Measurements from ENCODE around the gene PBX1.
A peak's percentile ranks its signal among the peaks of the same experiment; 100 is the strongest.

The PBX1 gene

GRCh38 chr1:164623805-164624204 lies 64.8 kb downstream of the PBX1 start:
- H3K4me1 ChIP-seq (ENCODE audit: control insufficient read depth in 1 of 2, insufficient read depth in 2 of 2, low read length in 2 of 2): peaks cover 26 to 48% of the 10 kb centered on the region in 2 donors
- no peaks in the 10 kb centered on the region for H3K9me3 ChIP-seq (ENCODE audit: control insufficient read depth in 1 of 2, low read length in 2 of 2)
- no peaks in the 10 kb centered on the region for H3K27me3 ChIP-seq (ENCODE audit: low read depth, low read length)
- no peak overlapping the region for H3K4me3 ChIP-seq (ENCODE audit: low read depth in 1 of 2, low read length in 2 of 2)
- no peak overlapping the region for H3K27ac ChIP-seq (ENCODE audit: low read length)
- H3K36me3 ChIP-seq (ENCODE audit: control insufficient read depth in 1 of 2, insufficient read depth in 2 of 2, low read length in 2 of 2): no peaks in the 10 kb centered on the region

GRCh38 chr1:164624400-164624799 lies 65.4 kb downstream of the PBX1 start:
- Histone ChIP-seq H3K4me3 (ENCODE audit: low read depth in 1 of 2, low read length in 2 of 2) (no peak overlapping the region), H3K27me3 (ENCODE audit: low read depth, low read length) (no peaks in the 10 kb centered on the region), H3K36me3 (ENCODE audit: control insufficient read depth in 1 of 2, insufficient read depth in 2 of 2, low read length in 2 of 2) (no peaks in the 10 kb centered on the region), H3K27ac (ENCODE audit: low read length) (no peak overlapping the region), H3K9me3 (ENCODE audit: control insufficient read depth in 1 of 2, low read length in 2 of 2) (no peaks in the 10 kb centered on the region), H3K4me1 (ENCODE audit: control insufficient read depth in 1 of 2, insufficient read depth in 2 of 2, low read length in 2 of 2) (peaks cover 22 to 48% of the 10 kb centered on the region in 2 donors)

GRCh38 chr1:164625004-164625617 lies 66.1 kb downstream of the PBX1 start:
- H3K27ac ChIP-seq (ENCODE audit: low read length): no peak overlapping the region
- H3K27me3 ChIP-seq (ENCODE audit: low read depth, low read length): no peaks in the 10 kb centered on the region
- H3K4me3 ChIP-seq (ENCODE audit: low read depth in 1 of 2, low read length in 2 of 2): no peak overlapping the region
- peaks cover 22 to 46% of the 10 kb centered on the region in 2 donors for H3K4me1 ChIP-seq (ENCODE audit: control insufficient read depth in 1 of 2, insufficient read depth in 2 of 2, low read length in 2 of 2)
- no peaks in the 10 kb centered on the region for H3K9me3 ChIP-seq (ENCODE audit: control insufficient read depth in 1 of 2, low read length in 2 of 2)
- H3K36me3 ChIP-seq (ENCODE audit: control insufficient read depth in 1 of 2, insufficient read depth in 2 of 2, low read length in 2 of 2): no peaks in the 10 kb centered on the region

- no peak overlapping the region for H3K4me3 ChIP-seq (ENCODE audit: low read depth in 1 of 2, low read length in 2 of 2)
These were observed 69.8 kb downstream of the PBX1 start for GRCh38 chr1:164628772-164629171.

GRCh38 chr1:164629971-164630370 lies 71.0 kb downstream of the PBX1 start:
- Histone ChIP-seq H3K27ac (ENCODE audit: low read length) (no peak overlapping the region), H3K4me1 (ENCODE audit: control insufficient read depth in 1 of 2, insufficient read depth in 2 of 2, low read length in 2 of 2) (peaks cover 3 to 39% of the 10 kb centered on the region in 2 donors), H3K36me3 (ENCODE audit: control insufficient read depth in 1 of 2, insufficient read depth in 2 of 2, low read length in 2 of 2) (peaks cover 0 to 4% of the 10 kb centered on the region in 2 donors), H3K4me3 (ENCODE audit: low read depth in 1 of 2, low read length in 2 of 2) (no peak overlapping the region), H3K27me3 (ENCODE audit: low read depth, low read length) (no peaks in the 10 kb centered on the region), H3K9me3 (ENCODE audit: control insufficient read depth in 1 of 2, low read length in 2 of 2) (no peaks in the 10 kb centered on the region)

More at GRCh38 chr1:164628772-164629171, 69.8 kb downstream of the PBX1 start:
- H3K27me3 ChIP-seq (ENCODE audit: low read depth, low read length): no peaks in the 10 kb centered on the region
- H3K36me3 ChIP-seq (ENCODE audit: control insufficient read depth in 1 of 2, insufficient read depth in 2 of 2, low read length in 2 of 2): no peaks in the 10 kb centered on the region
- peaks cover 4 to 39% of the 10 kb centered on the region in 2 donors for H3K4me1 ChIP-seq (ENCODE audit: control insufficient read depth in 1 of 2, insufficient read depth in 2 of 2, low read length in 2 of 2)
- H3K9me3 ChIP-seq (ENCODE audit: control insufficient read depth in 1 of 2, low read length in 2 of 2): no peaks in the 10 kb centered on the region
- H3K27ac ChIP-seq (ENCODE audit: low read length): no peak overlapping the region

- Histone ChIP-seq H3K27ac (ENCODE audit: low read length) (no peak overlapping the region), H3K4me1 (ENCODE audit: control insufficient read depth in 1 of 2, insufficient read depth in 2 of 2, low read length in 2 of 2) (peaks cover 6 to 43% of the 10 kb centered on the region in 2 donors)
These were observed 71.8 kb downstream of the PBX1 start for GRCh38 chr1:164630626-164631396.

GRCh38 chr1:164631751-164632150 lies 72.8 kb downstream of the PBX1 start:
- H3K9me3 ChIP-seq (ENCODE audit: control insufficient read depth in 1 of 2, low read length in 2 of 2): no peaks in the 10 kb centered on the region
- no peaks in the 10 kb centered on the region for H3K27me3 ChIP-seq (ENCODE audit: low read depth, low read length)
- H3K36me3 ChIP-seq (ENCODE audit: control insufficient read depth in 1 of 2, insufficient read depth in 2 of 2, low read length in 2 of 2): peaks cover 0 to 4% of the 10 kb centered on the region in 2 donors
- H3K4me3 ChIP-seq (ENCODE audit: low read depth in 1 of 2, low read length in 2 of 2): no peak overlapping the region
- H3K27ac ChIP-seq (ENCODE audit: low read length): no peak overlapping the region
- H3K4me1 ChIP-seq (ENCODE audit: control insufficient read depth in 1 of 2, insufficient read depth in 2 of 2, low read length in 2 of 2): peaks cover 15 to 47% of the 10 kb centered on the region in 2 donors

More at GRCh38 chr1:164630626-164631396, 71.8 kb downstream of the PBX1 start:
- H3K4me3 ChIP-seq (ENCODE audit: low read depth in 1 of 2, low read length in 2 of 2): no peak overlapping the region
- no peaks in the 10 kb centered on the region for H3K9me3 ChIP-seq (ENCODE audit: control insufficient read depth in 1 of 2, low read length in 2 of 2)
- peaks cover 0 to 4% of the 10 kb centered on the region in 2 donors for H3K36me3 ChIP-seq (ENCODE audit: control insufficient read depth in 1 of 2, insufficient read depth in 2 of 2, low read length in 2 of 2)
- H3K27me3 ChIP-seq (ENCODE audit: low read depth, low read length): no peaks in the 10 kb centered on the region

GRCh38 chr1:164633997-164634396 lies 75.0 kb downstream of the PBX1 start:
- H3K27me3 ChIP-seq (ENCODE audit: low read depth, low read length): no peaks in the 10 kb centered on the region
- H3K36me3 ChIP-seq (ENCODE audit: control insufficient read depth in 1 of 2, insufficient read depth in 2 of 2, low read length in 2 of 2): peaks cover 0 to 4% of the 10 kb centered on the region in 2 donors
- peaks cover 25 to 63% of the 10 kb centered on the region in 2 donors for H3K4me1 ChIP-seq (ENCODE audit: control insufficient read depth in 1 of 2, insufficient read depth in 2 of 2, low read length in 2 of 2)
- peak overlapping the region; percentile 60 for H3K27ac ChIP-seq (ENCODE audit: low read length)
- no peaks in the 10 kb centered on the region for H3K9me3 ChIP-seq (ENCODE audit: control insufficient read depth in 1 of 2, low read length in 2 of 2)
- peak overlapping the region in 1 of 2 donors; percentile 3 for H3K4me3 ChIP-seq (ENCODE audit: low read depth in 1 of 2, low read length in 2 of 2)

- H3K4me1 ChIP-seq (ENCODE audit: control insufficient read depth in 1 of 2, insufficient read depth in 2 of 2, low read length in 2 of 2): peaks cover 25 to 66% of the 10 kb centered on the region in 2 donors
- H3K27me3 ChIP-seq (ENCODE audit: low read depth, low read length): no peaks in the 10 kb centered on the region
- H3K27ac ChIP-seq (ENCODE audit: low read length): no peak overlapping the region
- peaks cover 0 to 4% of the 10 kb centered on the region in 2 donors for H3K36me3 ChIP-seq (ENCODE audit: control insufficient read depth in 1 of 2, insufficient read depth in 2 of 2, low read length in 2 of 2)
- no peak overlapping the region for H3K4me3 ChIP-seq (ENCODE audit: low read depth in 1 of 2, low read length in 2 of 2)
- no peaks in the 10 kb centered on the region for H3K9me3 ChIP-seq (ENCODE audit: control insufficient read depth in 1 of 2, low read length in 2 of 2)
These were observed 76.2 kb downstream of the PBX1 start for GRCh38 chr1:164635059-164635802.

- Histone ChIP-seq H3K27ac (ENCODE audit: low read length) (peak overlapping the region; percentile 40), H3K4me1 (ENCODE audit: control insufficient read depth in 1 of 2, insufficient read depth in 2 of 2, low read length in 2 of 2) (peaks cover 25 to 65% of the 10 kb centered on the region in 2 donors), H3K4me3 (ENCODE audit: low read depth in 1 of 2, low read length in 2 of 2) (no peak overlapping the region)
These were observed 77.1 kb downstream of the PBX1 start for GRCh38 chr1:164635803-164636731.

More at GRCh38 chr1:164635803-164636731, 77.1 kb downstream of the PBX1 start:
- no peaks in the 10 kb centered on the region for H3K27me3 ChIP-seq (ENCODE audit: low read depth, low read length)
- peaks cover 0 to 4% of the 10 kb centered on the region in 2 donors for H3K36me3 ChIP-seq (ENCODE audit: control insufficient read depth in 1 of 2, insufficient read depth in 2 of 2, low read length in 2 of 2)
- H3K9me3 ChIP-seq (ENCODE audit: control insufficient read depth in 1 of 2, low read length in 2 of 2): no peaks in the 10 kb centered on the region
